ENCODE results near the gene EIF4G1. TPM values are rescaled to one million over a fixed set of nuclear protein-coding genes. Genes with fewer than 3 reads are reported as not detected.
"Not testable (repeated sequence)": the region's sequence is repeated elsewhere in the genome, so short reads cannot be mapped to it uniquely, and the experiment has no call there.

Gene EIF4G1
- total RNA-seq (ENCODE audit: low replicate concordance): 234 and 292 TPM in 2 replicates

GRCh38 chr3:184314363-184314699 is at the start of gene EIF4G1:
EIF4G1 (plus strand) TSS chr3:184314606; CDS start chr3:184315797, 1,191 bp downstream.
- no peak for TF ChIP-seq CTCF (IDR thresholded peaks at IDR 0.05; ENCODE audit: insufficient read depth, low read length)
- DNase-seq (ENCODE audit: low read depth): peak; percentile 94
- peak within 1 kb of the TSS; percentile 89 for H3K4me3 ChIP-seq (ENCODE audit: low read depth, low read length)

- not testable (repeated sequence) for DNase-seq (ENCODE audit: low read depth); H3K4me3 ChIP-seq (ENCODE audit: low read depth, low read length)
Measured at GRCh38 chr3:184267249-184267648, 47.2 kb upstream of the EIF4G1 start.

- no peak for DNase-seq (ENCODE audit: low read depth)
Measured at GRCh38 chr3:184272269-184272668, 42.1 kb upstream of the EIF4G1 start.

GRCh38 chr3:184275381-184275701 is 39.1 kb upstream of the EIF4G1 start:
- no peak for DNase-seq (ENCODE audit: low read depth)
- TF ChIP-seq CTCF (IDR thresholded peaks at IDR 0.05; ENCODE audit: insufficient read depth, low read length): no peak
- no peak overlapping the region for H3K4me3 ChIP-seq (ENCODE audit: low read depth, low read length)

More at GRCh38 chr3:184272269-184272668, 42.1 kb upstream of the EIF4G1 start:
- no peak overlapping the region for H3K4me3 ChIP-seq (ENCODE audit: low read depth, low read length)
- TF ChIP-seq CTCF (IDR thresholded peaks at IDR 0.05; ENCODE audit: insufficient read depth, low read length): no peak

- peak within 1 kb of the TSS; percentile 22 for H3K4me3 ChIP-seq (ENCODE audit: low read depth, low read length)
Measured at GRCh38 chr3:184275961-184276910, 38.2 kb upstream of the EIF4G1 start, which contains the start of gene ECE2. ECE2 (plus strand) TSS chr3:184276022; CDS start chr3:184276154, 132 bp downstream.

GRCh38 chr3:184277366-184277765 is 37.0 kb upstream of the EIF4G1 start:
- no peak for TF ChIP-seq CTCF (IDR thresholded peaks at IDR 0.05; ENCODE audit: insufficient read depth, low read length)
- no peak overlapping the region for H3K4me3 ChIP-seq (ENCODE audit: low read depth, low read length)
- no peak for DNase-seq (ENCODE audit: low read depth)

More at GRCh38 chr3:184275961-184276910, 38.2 kb upstream of the EIF4G1 start, which contains the start of gene ECE2:
- DNase-seq (ENCODE audit: low read depth): no peak
- no peak for TF ChIP-seq CTCF (IDR thresholded peaks at IDR 0.05; ENCODE audit: insufficient read depth, low read length)

- no peak for TF ChIP-seq CTCF (IDR thresholded peaks at IDR 0.05; ENCODE audit: insufficient read depth, low read length)
- DNase-seq (ENCODE audit: low read depth): no peak
- H3K4me3 ChIP-seq (ENCODE audit: low read depth, low read length): no peak overlapping the region
Measured at GRCh38 chr3:184282941-184283340, 31.5 kb upstream of the EIF4G1 start.

Measured in fibroblast of the aortic adventitia (primary cell).